H1 (cell line): ENCODE results near the gene LAG3. TPM values are rescaled to one million over a fixed set of nuclear protein-coding genes. Genes with fewer than 3 reads are reported as not detected.

Experiments used
- ATF3 ChIP-seq: IDR thresholded peaks from 2 replicates; pipeline ENCODE4 v1.6.1; 2011; ENCODE audit warnings: low read depth, mild to moderate bottlenecking, low read length; ENCODE audit not compliant: insufficient read depth
- E2F6 ChIP-seq: IDR thresholded peaks from 2 replicates; pipeline ENCODE4 v1.6.1; 2012; ENCODE audit warnings: inconsistent platforms
- KDM4A ChIP-seq: IDR thresholded peaks from one replicate; pipeline ENCODE4 v1.7.1; 2012; ENCODE audit warnings: low read depth, mild to moderate bottlenecking, moderate library complexity, low read length, inconsistent platforms; ENCODE audit not compliant: severe bottlenecking
- RNF2 ChIP-seq: fragments of 200-900, 300-1000 bp; sonication (generic); IDR thresholded peaks from 2 replicates; pipeline ENCODE4 v1.7.1; 2016; ENCODE audit warnings: borderline replicate concordance, low read depth, mild to moderate bottlenecking, antibody characterized with exemption, low read length; ENCODE audit not compliant: poor library complexity, severe bottlenecking; ENCODE audit errors: missing control alignments
- SRF ChIP-seq: IDR thresholded peaks from 2 replicates; pipeline ENCODE4 v1.6.1; 2011; ENCODE audit warnings: mild to moderate bottlenecking, low read depth, low read length, moderate library complexity
- USF2 ChIP-seq: IDR thresholded peaks from 2 replicates; pipeline ENCODE4 v1.6.1; 2011; ENCODE audit warnings: low read length, improper control_type of control experiment
- YY1 ChIP-seq: IDR thresholded peaks from 2 replicates; pipeline ENCODE4 v1.6.1; 2011; ENCODE audit warnings: low read depth, mild to moderate bottlenecking, low read length
- polyA plus RNA-seq, 7 experiments: library from polyadenylated mRNA; depleted of rRNA in 3 of 7; stranded (reverse) in 5 of 7; unstranded in 2 of 7; fragments of >200 nt in 5 of 7; fragments of 200-250 nt in 2 of 7; gene quantifications; 1 replicate in 5 of 7; 2 replicates in 1 of 7; 4 replicates in 1 of 7; pipeline versions ENCODE4 v1.2.1 to v1.2.3, GENCODE V29; 2011 to 2013; ENCODE audit warnings: missing spikeins in 2 of 7, mixed read lengths in 2 of 7
- total RNA-seq: library from RNA; stranded (reverse); fragmentation: NEBNext Ultra II Directional; extraction: Animal tissue kit (Norgen Biotek cat#: 25700); gene quantifications from 2 replicates; pipeline ENCODE4 v1.2.1, GENCODE V29; 2021

Gene LAG3
- total and polyA plus RNA-seq, 2 of the 8 experiments (the other 6 are each of a cell fraction or from before 2014, with no cell fraction given), result 1.1 to 3.1 TPM

GRCh38 chr12:6784296-6784695 is 12.0 kb downstream of the LAG3 start (continued):
- TF ChIP-seq ATF3 (no peak), KDM4A (no peak), RNF2 (no peak), SRF (no peak), USF2 (no peak), E2F6 (no peak), YY1 (no peak)
